ENCODE data around the gene STK32C. TPM values are rescaled to one million over a fixed set of nuclear protein-coding genes. Genes with fewer than 3 reads are reported as not detected.

STK32C gene
- total RNA-seq, 4 donors from 2014 or later = 4.8 to 10.9 (median 7.8) TPM

- no peak for DNase-seq (ENCODE audit: extremely low spot score)
- H3K36me3 ChIP-seq = peaks cover 0 to 38% (median 8%) of the 10 kb centered on the region in 4 donors
- 77% methylated on average over 14 of the region's 14 CpGs for WGBS
- no peaks in the 10 kb centered on the region for H3K9me3 ChIP-seq
- peaks cover 14 to 28% (median 17%) of the 10 kb centered on the region in 4 donors for H3K4me1 ChIP-seq
- intact Hi-C loops (cut with DNase I) = no loop called here
- no peaks in the 10 kb centered on the region for H3K27me3 ChIP-seq
- TF ChIP-seq POLR2AphosphoS5 (IDR thresholded peaks at IDR 0.05) = no peak
- no peak for TF ChIP-seq CTCF (IDR thresholded peaks at IDR 0.05)
- TF ChIP-seq EP300 (IDR thresholded peaks at IDR 0.05) = no peak
- TF ChIP-seq POLR2A (IDR thresholded peaks at IDR 0.05; ENCODE audit: low read depth) = no peak
- H3K4me3 ChIP-seq = no peak overlapping the region
- no peak overlapping the region for H3K27ac ChIP-seq (replicated peaks in 1 of 4)
Observed at GRCh38 chr10:132335189-132336063, 27.7 kb upstream of the STK32C start.

- intact Hi-C loops (cut with DNase I) = no loop called here
- Histone ChIP-seq H3K36me3 (peaks cover 0 to 30% (median 8%) of the 10 kb centered on the region in 4 donors), H3K27ac (replicated peaks in 1 of 4) (no peak overlapping the region)
Observed at GRCh38 chr10:132334631-132335188, 27.0 kb upstream of the STK32C start.

DNA sequence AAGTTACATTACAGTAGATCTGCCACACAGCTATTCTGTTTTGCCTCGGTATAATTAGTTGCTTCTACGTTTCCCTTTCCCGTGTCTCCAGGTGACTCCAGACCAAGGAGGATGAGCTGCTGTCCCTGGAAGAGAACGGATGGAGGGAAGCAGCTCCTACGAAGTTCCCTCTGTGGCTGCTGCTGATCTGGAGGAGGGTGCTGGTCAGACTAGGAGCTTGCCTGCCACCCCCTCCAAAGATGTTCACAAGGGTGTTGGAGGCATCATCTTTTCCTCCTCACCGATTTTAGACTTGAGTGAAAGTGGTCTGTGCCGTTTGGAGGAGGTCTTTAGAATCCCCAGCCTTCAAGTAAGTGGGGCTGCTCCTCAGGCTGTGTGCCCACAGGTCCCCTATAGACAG, 25.6 kb upstream of the STK32C start:
- WGBS = 80% methylated on average over 7 of the region's 7 CpGs
- no peak overlapping the region for H3K4me3 ChIP-seq
- H3K9me3 ChIP-seq = no peaks in the 10 kb centered on the region
- H3K4me1 ChIP-seq = peaks cover 30 to 48% (median 36%) of the 10 kb centered on the region in 4 donors
- intact Hi-C loops (cut with DNase I) = no loop called here
- H3K36me3 ChIP-seq = peaks cover 0 to 17% (median 1%) of the 10 kb centered on the region in 4 donors
- DNase-seq (ENCODE audit: extremely low spot score) = no peak
- H3K27me3 ChIP-seq = no peaks in the 10 kb centered on the region
- TF ChIP-seq EP300 (IDR thresholded peaks at IDR 0.05) = no peak
- TF ChIP-seq POLR2AphosphoS5 (IDR thresholded peaks at IDR 0.05) = no peak
- no peak overlapping the region for H3K27ac ChIP-seq (replicated peaks in 1 of 4)

More at GRCh38 chr10:132334631-132335188, 27.0 kb upstream of the STK32C start:
- 94% methylated on average over 4 of the region's 4 CpGs for WGBS
- Histone ChIP-seq H3K9me3 (no peaks in the 10 kb centered on the region), H3K4me1 (peaks cover 21 to 35% (median 23%) of the 10 kb centered on the region in 4 donors), H3K27me3 (no peaks in the 10 kb centered on the region), H3K4me3 (no peak overlapping the region)
- TF ChIP-seq POLR2AphosphoS5 (IDR thresholded peaks at IDR 0.05) (no peak), CTCF (IDR thresholded peaks at IDR 0.05) (no peak), POLR2A (IDR thresholded peaks at IDR 0.05; ENCODE audit: low read depth) (no peak), EP300 (IDR thresholded peaks at IDR 0.05) (no peak)
- DNase-seq (ENCODE audit: extremely low spot score) = no peak

DNA sequence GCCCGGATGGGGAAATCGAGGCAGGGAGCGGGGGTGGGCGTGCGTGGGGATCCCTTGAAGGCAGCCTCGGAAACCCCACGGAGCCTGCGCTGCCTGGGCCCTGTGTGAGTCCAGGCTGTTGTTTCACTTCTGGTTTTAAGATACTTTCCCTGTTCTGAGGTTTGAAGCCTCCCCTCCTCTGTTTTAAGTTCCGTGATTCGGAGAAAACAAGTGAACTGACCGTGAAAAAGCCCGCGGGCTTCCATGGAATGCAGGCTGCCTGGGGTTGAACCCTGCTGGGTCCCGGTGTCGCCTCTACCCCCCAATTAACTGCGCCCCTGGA, 24.6 kb upstream of the STK32C start:
- intact Hi-C loops (cut with DNase I) = no loop called here
- WGBS = 11% methylated on average over 14 of the region's 16 CpGs
- H3K9me3 ChIP-seq = no peaks in the 10 kb centered on the region
- H3K4me1 ChIP-seq = peaks cover 30 to 49% (median 40%) of the 10 kb centered on the region in 4 donors
- no peak for DNase-seq (ENCODE audit: extremely low spot score)
- peak overlapping the region; percentile 76 to 90 (median 80) for H3K27ac ChIP-seq (replicated peaks in 1 of 4)
- H3K4me3 ChIP-seq = peak overlapping the region; percentile 66 to 85 (median 72)
- peaks cover 0 to 10% (median 0%) of the 10 kb centered on the region in 4 donors for H3K36me3 ChIP-seq
- H3K27me3 ChIP-seq = no peaks in the 10 kb centered on the region
- TF ChIP-seq POLR2A (IDR thresholded peaks at IDR 0.05; ENCODE audit: low read depth) (no peak), CTCF (IDR thresholded peaks at IDR 0.05) (no peak), POLR2AphosphoS5 (IDR thresholded peaks at IDR 0.05) (no peak), EP300 (IDR thresholded peaks at IDR 0.05) (no peak)

All from esophagus muscularis mucosa (tissue), 4 donors.